ENCODE results near the gene NACC2. TPM values are rescaled to one million over a fixed set of nuclear protein-coding genes. Genes with fewer than 3 reads are reported as not detected.

NACC2 gene
- total and polyA plus RNA-seq, 9 of the 15 experiments (the other 6 are each of a cell fraction or from before 2014, with no cell fraction given), result 0.70 to 25.1 (median 5.6) TPM

- TF ChIP-seq NONO (IDR thresholded peaks at IDR 0.05; ENCODE audit: low read depth in 2 of 2, low read length in 1 of 2), result no peak
- Histone ChIP-seq H3K9me1 (ENCODE audit: control insufficient read depth, insufficient read depth, low read length) (no peaks in the 10 kb centered on the region), H3K79me2 (ENCODE audit: control insufficient read depth, insufficient read depth, low read length) (no peaks in the 10 kb centered on the region), H3K27me3 (ENCODE audit: control insufficient read depth in 2 of 2, insufficient read depth in 2 of 2, low read length in 2 of 2) (no peaks in the 10 kb centered on the region), H3K4me1 (replicated peaks in 1 of 2; ENCODE audit: control insufficient read depth in 2 of 2, insufficient read depth in 2 of 2, low read length in 2 of 2) (peaks cover 41 to 91% of the 10 kb centered on the region in 2 experiments), H2AFZ (ENCODE audit: low read depth, low read length) (no peak overlapping the region), H3K9me3 (replicated peaks; ENCODE audit: control insufficient read depth, insufficient read depth, low read depth, low read length) (no peaks in the 10 kb centered on the region), H3K27ac (ENCODE audit: extremely low read depth, low read depth, low read length) (no peak overlapping the region), H4K20me1 (replicated peaks; ENCODE audit: control insufficient read depth, insufficient read depth, low read length) (no peaks in the 10 kb centered on the region), H3K9ac (ENCODE audit: insufficient read depth in 1 of 2, low read depth in 2 of 2, low read length in 2 of 2) (no peak overlapping the region), H3K4me2 (ENCODE audit: insufficient read depth, low read length) (no peak overlapping the region), H3K36me3 (ENCODE audit: control insufficient read depth, insufficient read depth, low read length) (no peaks in the 10 kb centered on the region), H3K4me3 (no peak overlapping the region)
- in situ Hi-C loops (cut with MboI), result no loop called here
- ATAC-seq (no peak), FAIRE-seq (no peak), DNase-seq (ENCODE audit: extremely low read depth in 1 of 4, low spot score in 3 of 4) (no peak)
- BruUV-seq (replicated peaks), result no TSS peak
- ChIA-PET CTCF (ENCODE audit: low intra/inter-chr PET ratio) (no interaction called here), POLR2A (interaction anchor here (0.6 kb wide), 1 partner anchor 18 kb away, joined by 4 read pairs; no protein-coding TSS in a partner anchor)
- WGBS (ENCODE audit: insufficient coverage, low coverage, missing lambda C conversion rate), result 71% methylated on average over 15 of the region's 17 CpGs
- intact Hi-C loops (cut with micrococcal nuclease), result no loop called here
These were observed 106.6 kb downstream of the NACC2 start for GRCh38 chr9:135988493-135988892.

GRCh38 chr9:135987838-135988404, 107.2 kb downstream of the NACC2 start:
- 81% methylated on average over 16 of the region's 16 CpGs for WGBS (ENCODE audit: insufficient coverage, low coverage, missing lambda C conversion rate)
- Histone ChIP-seq H3K4me2 (ENCODE audit: insufficient read depth, low read length) (no peak overlapping the region), H3K9me1 (ENCODE audit: control insufficient read depth, insufficient read depth, low read length) (no peaks in the 10 kb centered on the region), H3K79me2 (ENCODE audit: control insufficient read depth, insufficient read depth, low read length) (no peaks in the 10 kb centered on the region), H3K9me3 (replicated peaks; ENCODE audit: control insufficient read depth, insufficient read depth, low read depth, low read length) (no peaks in the 10 kb centered on the region), H3K4me1 (replicated peaks in 1 of 2; ENCODE audit: control insufficient read depth in 2 of 2, insufficient read depth in 2 of 2, low read length in 2 of 2) (peaks cover 37 to 87% of the 10 kb centered on the region in 2 experiments), H2AFZ (ENCODE audit: low read depth, low read length) (no peak overlapping the region), H3K36me3 (ENCODE audit: control insufficient read depth, insufficient read depth, low read length) (no peaks in the 10 kb centered on the region), H4K20me1 (replicated peaks; ENCODE audit: control insufficient read depth, insufficient read depth, low read length) (no peaks in the 10 kb centered on the region), H3K9ac (ENCODE audit: insufficient read depth in 1 of 2, low read depth in 2 of 2, low read length in 2 of 2) (no peak overlapping the region; a peak in 1 of 4 replicates), H3K27me3 (ENCODE audit: control insufficient read depth in 2 of 2, insufficient read depth in 2 of 2, low read length in 2 of 2) (peaks cover 1 to 3% of the 10 kb centered on the region in 2 experiments; a peak in 3 of 5 replicates), H3K27ac (ENCODE audit: extremely low read depth, low read depth, low read length) (no peak overlapping the region), H3K4me3 (no peak overlapping the region)
- ChIA-PET POLR2A (interaction anchor here (0.6 kb wide), 2 partner anchors 131 to 147 kb away, joined by 3 read pairs; partner anchors contain the start of gene TMEM250), CTCF (ENCODE audit: low intra/inter-chr PET ratio) (no interaction called here)
- TF ChIP-seq ZNF41 (CRISPR knock-in tag; conservative IDR thresholded peaks at IDR 0.05) (no peak), FOSL1 (tag; conservative IDR thresholded peaks at IDR 0.05) (no peak), FOXA3 (CRISPR knock-in tag; conservative IDR thresholded peaks at IDR 0.05 in 1 of 2, IDR thresholded peaks at IDR 0.05 in 1 of 2) (no peak), TCF7 (IDR thresholded peaks at IDR 0.05; ENCODE audit: borderline replicate concordance) (no peak)
- in situ Hi-C loops (cut with MboI), result no loop called here
- ATAC-seq (no peak), FAIRE-seq (no peak), DNase-seq (ENCODE audit: extremely low read depth in 1 of 4, low spot score in 3 of 4) (no peak)
- intact Hi-C loops (cut with micrococcal nuclease), result no loop called here
- BruUV-seq (replicated peaks), result no TSS peak

Measured in K562 (cell line).